Stimulated activated CD8-positive, alpha-beta memory T cell treated with anti-CD3 and anti-CD28 coated beads, Interleukin-12 subunit alpha, Interleukin-12 subunit beta, amount 100 ng/mL, for 1 hour (primary cell): Measurements from ENCODE around the gene PPFIBP2.

ENCODE experiments used
- DNase-seq: peaks from one replicate; pipeline ENCODE4 v3.0.0-alpha.2; 2020; ENCODE audit warnings: low read depth

The PPFIBP2 gene

GRCh38 chr11:7604331-7604955 lies 90.6 kb downstream of the PPFIBP2 start:
- DNase-seq, result no peak

- no peak for DNase-seq
These were observed 91.6 kb downstream of the PPFIBP2 start for GRCh38 chr11:7605186-7605943.

- no peak for DNase-seq
These were observed 92.7 kb downstream of the PPFIBP2 start for GRCh38 chr11:7606496-7606895.

GRCh38 chr11:7609015-7609414 lies 95.2 kb downstream of the PPFIBP2 start:
- no peak for DNase-seq

GRCh38 chr11:7609521-7609920 lies 95.7 kb downstream of the PPFIBP2 start:
- DNase-seq, result no peak

- DNase-seq, result no peak
These were observed 96.6 kb downstream of the PPFIBP2 start for GRCh38 chr11:7610393-7610792.

- DNase-seq, result no peak
These were observed 97.6 kb downstream of the PPFIBP2 start for GRCh38 chr11:7611411-7611810.

GRCh38 chr11:7612056-7612660 lies 98.4 kb downstream of the PPFIBP2 start:
- no peak for DNase-seq

- DNase-seq, result no peak
These were observed 99.0 kb downstream of the PPFIBP2 start for GRCh38 chr11:7612661-7613393.

GRCh38 chr11:7613394-7613720 lies 99.6 kb downstream of the PPFIBP2 start:
- DNase-seq, result no peak

- no peak for DNase-seq
These were observed 100.9 kb downstream of the PPFIBP2 start for GRCh38 chr11:7614656-7615055.

GRCh38 chr11:7617032-7617431 lies 103.2 kb downstream of the PPFIBP2 start:
- no peak for DNase-seq

GRCh38 chr11:7619322-7619721 lies 105.5 kb downstream of the PPFIBP2 start:
- no peak for DNase-seq

GRCh38 chr11:7621090-7621489 lies 107.3 kb downstream of the PPFIBP2 start:
- no peak for DNase-seq

- no peak for DNase-seq
These were observed 107.8 kb downstream of the PPFIBP2 start for GRCh38 chr11:7621554-7621953.

GRCh38 chr11:7622721-7623120 lies 108.9 kb downstream of the PPFIBP2 start:
- no peak for DNase-seq

- DNase-seq, result no peak
These were observed 114.9 kb downstream of the PPFIBP2 start for GRCh38 chr11:7628660-7629059.

GRCh38 chr11:7630002-7630401 lies 116.2 kb downstream of the PPFIBP2 start:
- DNase-seq, result no peak

- no peak for DNase-seq
These were observed 118.4 kb downstream of the PPFIBP2 start for GRCh38 chr11:7632211-7632610.

GRCh38 chr11:7635137-7635536 lies 121.3 kb downstream of the PPFIBP2 start:
- no peak for DNase-seq

- no peak for DNase-seq
These were observed 121.9 kb downstream of the PPFIBP2 start for GRCh38 chr11:7635708-7636107.

- DNase-seq, result no peak
These were observed 122.6 kb downstream of the PPFIBP2 start for GRCh38 chr11:7636350-7636749.
